HuH-7 (cell line): ENCODE measurements around the gene TRABD2A.

ENCODE experiments used
- DNase-seq: peaks from one replicate; pipeline ENCODE4 v3.0.0; 2011; ENCODE audit warnings: low spot score

The TRABD2A gene

GRCh38 chr2:84816426-84817026, 64.4 kb downstream of the TRABD2A start:
- no peak for DNase-seq

GRCh38 chr2:84815146-84815545, 65.7 kb downstream of the TRABD2A start:
- no peak for DNase-seq

- DNase-seq = no peak
Observed at GRCh38 chr2:84811839-84812431, 68.9 kb downstream of the TRABD2A start.

DNA sequence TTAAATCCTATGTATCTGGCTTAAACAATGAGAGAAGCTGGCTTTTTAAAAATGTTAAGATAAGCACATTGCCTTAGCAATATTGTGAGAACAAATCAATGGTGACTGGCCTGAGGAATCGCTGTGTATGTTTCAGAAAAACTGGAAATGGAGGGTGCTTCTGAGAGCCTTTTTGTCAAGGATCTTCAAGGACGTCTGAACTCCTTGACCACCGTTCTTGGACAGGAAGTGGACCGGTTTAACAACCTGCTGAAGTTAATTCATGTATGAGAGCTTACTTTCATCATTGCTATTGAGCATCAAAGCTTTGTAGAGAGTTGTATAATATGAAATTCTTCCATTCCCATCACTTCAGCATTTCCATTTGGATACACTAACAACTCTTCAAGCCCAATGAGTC, 72.6 kb downstream of the TRABD2A start:
- no peak for DNase-seq

- DNase-seq = no peak
Observed at GRCh38 chr2:84807063-84807485, 73.8 kb downstream of the TRABD2A start.

GRCh38 chr2:84805250-84805958, 75.5 kb downstream of the TRABD2A start:
- no peak for DNase-seq

- DNase-seq = no peak
Observed at GRCh38 chr2:84801811-84802210, 79.1 kb downstream of the TRABD2A start.

DNA sequence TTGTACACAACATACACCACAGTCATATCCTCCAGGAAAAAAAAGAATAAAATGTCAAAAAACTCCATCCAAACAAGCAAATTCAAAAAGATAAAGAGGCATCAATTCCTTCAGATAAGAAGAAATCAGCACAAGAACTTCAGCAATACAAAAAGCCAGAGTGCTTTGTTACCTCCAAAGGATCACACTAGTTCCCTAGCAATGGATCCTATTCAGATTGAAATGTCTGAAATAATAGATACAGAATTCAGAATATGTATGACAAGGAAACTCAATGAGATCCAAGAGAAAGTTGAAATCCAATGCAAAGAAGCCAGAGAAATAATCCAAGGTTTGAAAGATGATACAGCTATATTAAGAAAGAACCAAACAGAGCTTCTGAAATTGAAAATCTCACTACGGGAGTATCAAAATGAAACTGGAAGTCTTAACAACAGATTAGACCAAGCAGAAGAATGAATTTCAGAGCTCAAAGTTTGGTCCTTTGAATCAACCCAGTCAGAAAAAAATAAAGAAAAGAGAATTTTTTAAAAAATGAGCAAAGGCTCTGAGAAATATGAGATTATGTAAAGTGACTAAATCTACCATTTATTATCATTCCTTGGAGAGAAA, 80.6 kb downstream of the TRABD2A start:
- no peak for DNase-seq

DNA sequence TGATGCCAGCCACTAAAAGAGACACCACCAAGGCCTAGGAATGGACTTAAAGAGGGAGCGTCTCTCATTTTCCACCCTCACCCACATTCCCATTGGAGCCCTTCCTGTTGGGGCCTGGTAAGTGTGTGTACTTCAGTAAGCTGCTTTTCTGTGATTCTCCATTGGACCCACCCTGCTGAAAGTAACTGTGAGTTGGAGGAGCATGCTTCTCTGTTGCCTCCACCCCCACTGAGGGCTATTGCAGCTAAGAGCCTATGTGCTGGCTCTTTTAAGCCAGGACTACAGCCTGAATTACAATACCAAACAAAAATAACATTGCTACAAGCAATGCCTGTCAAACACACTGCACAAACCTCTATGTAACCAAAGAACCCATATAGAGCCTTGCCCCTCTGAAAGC, 81.1 kb downstream of the TRABD2A start:
- no peak for DNase-seq

DNA sequence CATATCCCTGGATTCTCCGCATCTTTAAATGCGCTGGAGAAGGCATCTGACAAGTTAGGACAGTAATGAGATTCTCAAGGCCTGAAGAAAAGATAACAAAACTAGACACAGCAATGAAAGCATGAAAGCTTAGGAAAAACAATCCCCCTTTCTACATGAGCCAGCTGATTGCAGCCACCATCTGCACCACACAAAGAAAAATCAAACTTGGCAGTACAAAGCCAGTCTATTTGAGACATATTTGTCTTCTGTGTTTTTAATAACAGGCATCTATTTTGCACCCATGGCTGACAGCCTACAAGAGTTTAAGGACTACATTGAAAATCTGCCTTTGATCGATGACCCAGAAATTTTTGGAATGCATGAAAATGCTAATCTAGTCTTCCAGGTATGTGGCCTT, 83.6 kb downstream of the TRABD2A start:
- DNase-seq = no peak

DNA sequence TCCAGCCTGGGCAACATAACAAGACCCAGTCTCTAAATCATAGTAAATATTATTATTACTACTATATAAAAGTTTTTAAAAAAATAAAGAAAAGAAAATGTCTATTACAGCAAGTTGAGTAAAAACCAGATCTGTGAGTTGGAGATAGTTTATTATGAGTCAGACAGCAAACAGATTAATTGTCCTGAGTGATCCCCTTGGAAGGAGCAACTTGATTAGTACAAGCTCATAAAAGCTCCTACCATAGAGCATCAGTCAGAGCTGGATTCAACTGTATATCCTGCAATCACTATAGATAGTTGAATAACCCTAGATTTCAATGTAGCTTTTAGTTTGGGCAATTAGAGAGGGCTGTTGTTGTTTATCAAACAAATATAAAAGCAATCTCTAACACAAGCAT, 84.1 kb downstream of the TRABD2A start:
- DNase-seq = no peak

- no peak for DNase-seq
Observed at GRCh38 chr2:84793641-84794040, 87.2 kb downstream of the TRABD2A start.

DNA sequence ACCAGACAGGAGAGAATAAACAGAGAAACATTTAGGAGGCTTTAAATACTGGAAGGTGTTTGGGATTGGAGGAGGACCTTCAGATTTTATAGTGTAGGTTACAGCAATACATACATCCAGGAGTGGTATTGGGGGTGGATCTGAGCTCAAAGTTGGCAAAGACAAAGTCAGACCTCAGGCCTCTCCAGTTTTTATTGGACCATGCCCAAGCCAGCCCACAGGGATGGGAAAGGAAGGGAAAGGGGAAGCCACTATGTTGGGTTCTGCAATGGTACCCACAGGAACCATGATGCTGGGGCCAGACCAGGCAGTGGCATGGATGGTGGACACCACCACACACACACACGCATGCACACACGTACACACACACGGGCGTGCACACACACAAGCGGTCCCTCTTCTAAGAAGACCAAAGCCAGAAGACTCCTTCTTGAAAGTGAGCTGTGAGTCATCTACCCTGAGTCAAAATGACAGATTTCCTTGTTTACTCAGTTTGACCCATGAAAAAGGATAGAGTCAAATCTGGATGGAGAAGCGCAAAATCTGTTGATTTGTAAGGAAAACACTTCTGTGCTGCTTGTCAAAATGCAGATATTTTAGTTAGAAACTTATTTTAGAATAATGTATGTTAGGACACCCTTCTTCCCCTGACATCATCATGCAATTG, 87.9 kb downstream of the TRABD2A start:
- no peak for DNase-seq

DNA sequence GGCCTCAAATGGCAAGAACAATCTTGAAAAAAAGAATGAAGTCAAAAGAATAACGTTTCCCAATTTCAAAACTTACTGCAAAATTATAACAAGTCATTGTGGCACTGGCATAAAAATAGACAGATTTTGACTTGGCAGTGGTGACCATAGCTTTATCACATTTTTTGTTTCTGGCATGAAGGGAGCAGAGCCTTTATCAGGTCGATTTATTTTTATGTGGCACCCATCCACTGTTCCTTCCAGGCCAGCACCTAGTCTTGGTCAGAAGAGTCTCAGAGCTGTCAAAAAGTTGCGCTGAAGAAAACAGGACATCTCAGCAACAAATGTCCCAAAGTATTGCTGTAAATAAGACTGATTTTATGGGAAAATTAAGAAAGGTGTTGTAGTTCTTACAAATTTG, 92.4 kb downstream of the TRABD2A start:
- DNase-seq = no peak

DNA sequence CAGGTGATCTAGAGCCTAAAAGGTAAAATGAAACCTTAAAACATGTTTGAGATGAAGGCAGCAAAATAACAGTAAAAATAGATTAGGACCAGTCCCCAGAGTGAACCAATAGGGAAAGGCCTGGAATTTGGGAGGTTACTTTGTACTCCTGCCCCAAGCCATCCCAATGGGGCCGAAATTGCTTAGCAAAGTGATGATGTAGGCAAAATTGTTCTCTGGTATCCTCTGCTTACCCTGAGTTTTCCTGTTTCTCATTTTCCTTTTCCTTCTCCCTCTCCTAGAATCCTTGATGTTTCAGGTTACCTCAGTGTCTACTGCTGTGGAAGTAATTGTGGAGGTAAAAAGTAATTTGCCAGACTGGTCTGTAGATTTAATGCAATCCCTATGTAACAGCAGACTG, 92.9 kb downstream of the TRABD2A start:
- DNase-seq = no peak

DNA sequence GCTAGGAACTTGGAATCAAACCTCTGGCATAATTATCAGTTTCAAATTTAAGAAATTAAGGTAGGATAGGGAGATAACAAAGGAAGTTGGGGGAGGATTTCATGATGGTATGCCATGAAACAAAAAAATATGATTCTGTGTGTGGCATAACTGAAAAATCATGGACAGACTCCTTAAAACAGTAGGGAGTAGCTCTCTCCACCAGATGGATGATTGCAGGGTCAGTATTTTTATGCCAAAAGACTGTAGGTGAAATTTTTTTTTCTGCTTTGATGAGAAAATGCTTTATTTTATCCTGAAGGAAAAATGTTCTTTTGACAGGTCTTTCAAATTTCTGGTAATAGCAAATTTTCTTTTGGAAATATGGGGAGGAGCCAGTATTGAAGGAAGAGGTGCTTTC, 94.3 kb downstream of the TRABD2A start:
- DNase-seq = no peak

DNA sequence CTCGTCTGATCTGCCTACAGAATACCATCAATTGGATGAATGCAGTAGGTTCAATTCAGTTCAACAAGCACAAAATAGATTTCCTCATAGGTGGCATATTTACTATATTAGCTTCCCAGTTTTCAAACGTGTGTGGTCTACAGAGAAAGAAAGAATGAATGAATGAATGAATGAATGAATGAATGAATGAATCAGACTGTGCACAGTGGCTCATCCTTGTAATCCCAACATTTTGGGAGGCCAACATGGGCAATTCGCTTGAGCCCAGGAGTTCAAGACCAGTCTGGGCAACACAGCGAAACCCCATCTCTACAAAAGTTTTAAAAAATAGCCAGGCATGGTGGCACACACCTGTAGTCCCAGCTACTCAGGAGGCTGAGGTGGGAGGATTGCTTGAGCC, 94.9 kb downstream of the TRABD2A start:
- no peak for DNase-seq

GRCh38 chr2:84782717-84783442, 98.0 kb downstream of the TRABD2A start:
- no peak for DNase-seq

GRCh38 chr2:84781942-84782716, 98.8 kb downstream of the TRABD2A start:
- DNase-seq = no peak

DNA sequence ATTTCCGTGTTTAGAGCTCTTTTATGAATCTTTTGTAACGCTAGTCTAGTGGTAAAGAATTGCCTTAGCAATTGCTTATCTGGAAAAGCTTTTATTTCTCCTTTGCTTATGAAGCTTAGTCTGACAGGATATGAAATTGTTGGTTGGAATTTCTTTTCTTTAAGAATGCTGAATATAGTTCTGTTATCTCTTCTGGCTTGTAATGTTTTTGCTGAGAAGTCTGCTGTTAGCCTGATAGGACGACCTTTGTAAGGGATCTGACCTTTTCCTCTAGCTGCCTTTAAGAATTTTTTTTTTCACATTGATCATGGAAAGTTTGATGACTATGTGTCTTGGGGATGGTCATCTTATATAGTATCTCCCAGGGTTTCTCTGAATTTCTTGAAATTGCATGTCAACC, 101.1 kb downstream of the TRABD2A start:
- DNase-seq = no peak
